Fibroblast of skin of right biceps (primary cell): ENCODE results near the gene TSPAN18.

Experiments used
- DNase-seq: peaks from one replicate; pipeline ENCODE4 v3.0.0-alpha.2; 2013

The TSPAN18 gene

DNA sequence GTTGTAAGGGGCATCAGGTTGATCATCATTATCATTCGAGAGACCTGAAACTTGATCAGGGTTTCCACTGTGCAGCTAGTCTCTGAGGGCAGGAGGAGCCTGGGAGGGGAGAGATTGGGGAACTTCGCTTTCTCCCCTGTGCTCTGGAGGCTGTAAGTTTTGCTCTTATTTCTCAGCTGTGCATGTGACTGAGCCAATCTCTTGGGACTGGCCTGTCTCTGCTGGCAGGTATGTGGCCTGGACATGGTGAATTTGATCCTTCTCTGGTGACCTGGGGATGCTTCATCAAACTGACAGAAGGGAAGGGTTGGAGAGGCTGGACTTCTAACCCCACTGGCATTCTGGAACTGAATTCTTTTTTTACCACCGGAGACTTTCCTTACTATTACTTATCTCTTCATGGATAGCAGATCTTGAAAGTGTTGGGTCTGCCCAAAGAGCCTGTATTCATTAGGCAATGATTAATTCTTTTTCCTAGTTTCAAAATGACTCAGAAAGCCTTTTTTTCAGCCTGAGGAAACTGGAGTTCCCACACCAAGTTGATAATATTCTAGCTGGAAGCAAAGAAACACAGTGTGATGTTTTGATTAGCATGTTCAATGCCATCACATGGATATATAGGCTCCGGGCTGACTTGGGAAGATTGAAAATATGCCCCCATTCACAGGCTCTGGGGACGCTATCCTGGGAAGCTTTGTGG, 36.5 kb downstream of the TSPAN18 start:
- DNase-seq: peak; percentile 64

DNA sequence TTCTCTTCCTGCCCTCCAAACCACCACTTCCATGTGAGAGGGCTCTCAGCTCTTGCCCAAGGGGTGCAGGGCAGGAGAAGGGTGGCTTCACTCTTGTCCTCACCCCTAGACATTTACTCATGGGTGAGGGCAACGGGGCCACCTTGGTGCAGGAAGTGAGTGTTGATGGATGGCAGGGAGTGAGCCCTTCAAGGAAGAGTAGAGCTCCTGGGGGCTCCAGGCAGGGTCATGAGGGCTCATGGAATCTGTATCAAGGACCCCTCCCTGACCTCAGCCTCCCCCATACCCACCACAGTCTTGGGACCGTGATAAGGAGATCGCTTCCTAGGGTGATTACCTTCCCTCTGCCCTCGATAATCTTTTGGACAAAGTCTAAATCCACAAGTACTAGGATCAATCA, 37.8 kb downstream of the TSPAN18 start:
- DNase-seq: no peak

DNA sequence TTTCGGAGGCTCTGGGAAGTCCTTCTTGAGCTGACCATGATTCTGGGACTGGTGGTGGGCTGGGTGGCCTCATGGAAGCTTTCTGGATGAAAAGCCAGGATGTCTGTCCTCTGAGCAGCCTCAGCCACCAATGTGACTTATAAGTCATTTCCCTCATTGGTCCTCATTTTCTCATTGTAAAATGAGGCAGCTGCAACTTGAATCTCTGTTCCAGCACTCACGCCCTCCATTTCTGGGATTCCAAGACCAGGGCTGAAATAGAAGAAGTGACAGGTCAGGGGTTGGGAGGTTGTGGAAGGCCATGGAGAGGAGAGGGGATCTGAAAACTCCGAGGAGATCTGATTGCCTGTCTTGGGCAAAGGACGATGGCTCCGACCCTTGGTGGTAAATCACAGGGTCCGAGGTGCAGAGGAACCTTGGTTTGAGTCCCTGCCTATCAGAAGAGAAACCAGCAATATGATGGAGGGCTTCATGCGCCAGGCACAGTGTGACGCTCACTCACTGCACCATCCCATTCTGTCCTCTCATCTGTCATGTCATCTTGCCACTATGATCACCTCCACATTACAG, 38.3 kb downstream of the TSPAN18 start:
- no peak for DNase-seq

DNA sequence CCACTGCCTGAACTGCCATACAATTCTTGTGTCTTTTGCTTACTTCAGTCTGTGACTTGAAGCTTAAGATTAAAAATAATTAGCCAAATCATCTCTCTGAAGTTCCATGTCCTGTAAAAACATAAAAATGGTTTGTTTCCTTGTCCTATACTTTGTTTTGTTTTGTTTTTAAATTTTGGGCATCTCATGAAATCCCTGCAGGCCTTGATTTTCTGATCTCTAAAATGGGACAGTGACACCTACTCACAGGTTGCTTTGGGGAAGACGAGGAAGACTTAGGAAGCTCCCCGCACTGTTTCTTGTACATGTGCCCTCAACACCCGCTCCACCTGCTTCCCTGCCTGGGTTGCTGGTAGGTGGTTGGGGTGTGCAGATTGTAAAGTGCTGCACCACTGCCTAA, 38.9 kb downstream of the TSPAN18 start:
- no peak for DNase-seq

DNA sequence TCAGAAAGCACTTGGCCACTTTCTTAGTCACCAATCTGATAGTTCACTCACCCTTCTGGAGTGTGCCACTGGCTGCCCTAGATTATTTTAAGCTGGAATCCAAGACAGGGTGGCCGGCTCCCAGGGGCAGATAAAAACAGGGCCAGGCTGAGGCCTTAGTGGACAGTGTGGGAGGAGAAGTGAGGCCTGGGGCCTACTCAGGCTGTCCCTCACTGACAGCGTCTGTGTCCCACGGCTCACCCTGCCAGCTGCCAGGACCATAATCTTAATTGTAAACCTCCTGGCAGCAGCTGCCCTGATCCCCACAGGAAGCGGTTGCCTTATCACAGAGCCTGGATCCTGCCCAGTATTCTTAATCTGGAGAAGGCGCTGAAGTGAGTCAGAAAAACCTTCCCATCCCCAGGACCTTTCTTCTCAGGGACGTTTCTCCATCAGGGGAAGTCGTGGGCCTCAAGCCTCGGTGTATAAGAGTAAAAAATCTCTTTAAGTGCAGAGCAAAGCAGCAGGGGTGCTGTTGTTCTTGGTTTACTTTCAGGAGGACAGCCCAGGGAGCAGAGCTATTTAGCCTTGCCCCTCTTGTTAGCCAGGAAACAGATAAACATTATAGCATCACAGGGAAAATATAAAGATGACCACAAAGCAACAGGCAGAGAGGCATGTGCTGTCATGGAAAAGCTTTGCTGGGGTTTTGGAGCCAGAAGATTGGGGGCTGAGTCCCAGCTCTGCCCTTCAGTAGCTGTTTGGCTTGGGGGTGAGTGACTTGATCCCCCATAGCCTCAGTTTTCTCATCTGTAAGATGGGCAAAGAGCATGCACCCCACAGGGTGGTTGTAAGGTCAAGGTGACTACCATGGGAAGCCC, 39.6 kb downstream of the TSPAN18 start:
- DNase-seq: peak; percentile 87

DNA sequence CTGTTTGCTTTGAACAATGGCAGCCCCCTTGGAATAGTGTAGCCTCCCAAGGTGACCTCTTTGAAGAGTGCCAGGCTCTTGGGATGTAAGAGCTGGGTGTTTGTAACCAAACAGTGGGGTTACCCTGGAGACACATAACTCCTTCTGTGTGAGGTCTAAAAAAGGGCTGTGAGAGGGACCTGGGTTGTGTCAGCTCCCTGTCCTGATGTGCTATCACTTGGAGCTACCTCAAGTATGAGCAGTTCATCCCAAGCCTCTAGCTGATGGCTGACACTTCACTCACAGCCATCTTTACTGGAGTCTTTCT, 40.2 kb downstream of the TSPAN18 start:
- peak; percentile 51 for DNase-seq

DNA sequence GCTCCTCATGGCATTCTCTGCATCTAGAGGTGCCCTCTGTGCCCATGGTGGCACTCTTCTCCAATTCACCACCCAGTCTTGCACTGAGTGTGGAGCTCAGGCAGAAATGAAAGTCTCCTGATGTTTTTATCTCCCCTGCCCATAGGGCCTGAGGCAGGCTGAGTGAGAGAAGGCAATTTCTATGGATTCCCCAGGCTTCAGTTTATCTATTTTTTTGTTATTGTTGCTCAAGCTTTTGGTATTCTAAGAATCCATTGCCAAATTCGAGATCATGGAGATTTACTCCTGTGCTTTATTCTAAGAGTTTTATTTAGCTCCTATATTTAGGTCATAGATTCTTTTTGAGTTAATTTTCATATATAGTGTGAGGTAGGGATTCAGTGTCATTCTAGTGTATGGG, 40.7 kb downstream of the TSPAN18 start:
- DNase-seq: peak; percentile 70

DNA sequence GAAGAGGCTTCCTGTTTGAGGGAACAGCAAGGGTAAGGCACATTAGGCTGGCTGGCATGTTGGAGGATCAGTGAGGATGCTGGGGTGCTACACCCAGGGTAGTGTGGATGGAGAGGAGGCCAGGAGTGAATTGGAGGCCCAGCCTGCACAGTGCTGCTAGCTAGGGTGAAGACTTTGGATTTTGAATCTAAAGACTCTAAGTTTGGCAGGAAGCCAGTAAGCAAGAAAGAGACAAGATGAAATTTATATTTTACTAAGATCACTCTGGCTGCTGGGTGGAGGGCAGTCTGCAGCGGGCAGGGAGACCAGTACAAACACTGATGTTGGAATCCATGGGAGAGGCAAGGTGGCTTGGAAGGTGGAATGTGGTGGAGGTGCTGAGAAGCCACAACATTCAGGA, 43.6 kb downstream of the TSPAN18 start:
- no peak for DNase-seq

DNA sequence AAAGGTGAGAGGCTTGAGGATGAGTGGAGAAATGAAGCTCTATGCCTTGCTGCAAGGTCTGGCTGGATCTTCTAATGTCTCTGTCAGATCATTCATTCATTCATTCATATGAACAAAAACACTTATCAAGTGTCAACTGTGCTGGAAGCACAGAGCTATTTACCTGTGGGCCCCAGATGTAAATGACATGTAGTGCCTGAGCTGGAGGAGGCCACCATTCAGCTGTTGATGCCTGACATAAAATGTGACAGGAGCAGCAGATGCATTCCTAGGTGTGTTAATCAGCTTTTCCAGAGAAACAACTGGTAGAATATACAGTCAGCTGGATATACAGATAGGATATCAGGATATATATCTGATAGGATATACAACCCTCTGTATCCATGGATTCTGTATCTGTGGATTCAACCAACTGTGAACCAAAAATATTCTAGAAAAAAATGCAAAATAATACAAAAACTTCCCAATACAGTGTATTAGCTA, 44.5 kb downstream of the TSPAN18 start:
- DNase-seq: no peak

DNA sequence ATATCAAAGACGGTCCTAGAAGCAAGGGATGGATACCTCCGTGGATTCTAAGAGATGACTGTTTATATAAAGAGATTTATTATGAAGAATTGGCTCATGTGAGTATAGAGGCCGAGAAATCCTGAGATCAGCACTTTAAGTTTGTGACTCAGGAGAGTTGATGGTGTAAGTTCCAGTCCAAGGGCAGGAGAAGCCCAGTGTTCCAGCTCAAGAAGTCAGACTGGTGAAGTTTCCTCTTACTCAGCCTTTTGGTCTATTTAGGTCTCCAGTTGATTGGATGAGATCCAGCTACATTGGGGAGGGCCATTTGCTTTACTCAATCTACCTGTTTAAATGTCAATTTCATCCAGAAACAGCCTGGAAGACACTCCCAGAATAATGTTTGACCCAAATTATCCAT, 45.1 kb downstream of the TSPAN18 start:
- no peak for DNase-seq

DNA sequence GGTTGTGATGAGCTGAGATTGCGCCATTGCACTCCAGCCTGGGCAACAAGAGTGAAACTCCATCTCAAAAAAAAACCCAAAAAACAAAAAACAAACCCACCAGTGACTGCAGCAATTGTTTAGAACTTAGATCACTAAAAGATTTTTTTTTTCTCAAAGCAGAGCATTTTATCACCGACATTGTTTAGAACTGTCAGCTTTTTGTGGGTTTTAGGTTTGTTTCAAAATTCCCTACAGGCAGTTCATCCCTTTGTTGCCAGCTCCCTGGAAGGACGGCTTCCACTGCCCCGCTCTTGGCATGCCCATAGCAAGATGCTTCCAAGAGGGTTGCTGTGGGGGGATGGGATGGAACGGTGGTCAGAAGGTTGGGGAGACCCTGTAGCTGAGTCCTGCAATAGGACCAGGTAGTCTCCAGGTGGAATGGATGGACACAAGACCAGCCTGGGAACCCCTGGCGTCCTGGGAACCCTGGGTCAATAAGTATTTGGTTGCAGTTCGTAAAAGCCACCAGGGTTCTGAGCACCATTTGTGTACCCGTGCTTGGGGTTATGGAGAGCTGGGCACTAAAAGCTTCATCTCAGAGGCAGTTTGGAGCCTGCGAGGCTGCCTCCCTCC, 46.7 kb downstream of the TSPAN18 start:
- no peak for DNase-seq

DNA sequence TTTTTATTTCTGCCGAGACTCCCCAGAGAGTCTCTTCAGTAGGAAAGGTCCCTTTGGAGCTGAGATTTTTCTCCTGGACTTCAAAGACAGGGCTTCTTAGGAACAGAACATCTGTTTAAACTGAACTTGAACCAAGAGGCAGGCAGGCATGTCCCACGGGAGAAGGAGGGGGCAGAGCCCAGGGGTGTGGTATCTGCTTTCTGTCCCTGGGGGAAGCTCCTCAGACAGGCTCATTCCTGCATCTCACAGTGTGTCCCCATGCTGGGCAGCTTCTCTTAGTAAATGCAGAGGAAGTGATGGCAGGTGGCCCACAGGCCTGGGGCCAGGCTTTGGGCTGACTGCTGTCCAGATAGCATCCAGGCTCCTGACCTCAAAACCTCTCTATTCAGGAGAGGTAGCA, 47.3 kb downstream of the TSPAN18 start:
- DNase-seq: no peak

DNA sequence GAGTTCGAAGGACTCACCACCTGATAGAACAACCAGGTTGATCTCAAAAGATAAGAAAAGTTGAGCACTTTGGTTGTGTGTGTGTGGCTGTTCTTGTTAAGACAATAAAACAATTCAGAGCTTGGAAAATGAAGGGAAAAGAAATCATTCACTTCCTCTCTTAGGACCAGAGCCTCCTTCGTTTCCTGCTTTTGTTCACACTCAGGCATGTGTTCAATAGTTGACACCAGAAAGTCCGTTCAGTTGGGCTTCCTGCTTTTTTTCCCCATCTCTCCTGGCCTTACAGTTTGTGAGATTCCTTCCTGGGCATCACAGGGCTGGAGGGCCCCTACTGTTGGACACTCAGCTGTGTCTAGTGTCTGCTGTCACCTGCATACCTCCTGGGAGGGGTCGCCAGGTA, 48.0 kb downstream of the TSPAN18 start:
- no peak for DNase-seq

DNA sequence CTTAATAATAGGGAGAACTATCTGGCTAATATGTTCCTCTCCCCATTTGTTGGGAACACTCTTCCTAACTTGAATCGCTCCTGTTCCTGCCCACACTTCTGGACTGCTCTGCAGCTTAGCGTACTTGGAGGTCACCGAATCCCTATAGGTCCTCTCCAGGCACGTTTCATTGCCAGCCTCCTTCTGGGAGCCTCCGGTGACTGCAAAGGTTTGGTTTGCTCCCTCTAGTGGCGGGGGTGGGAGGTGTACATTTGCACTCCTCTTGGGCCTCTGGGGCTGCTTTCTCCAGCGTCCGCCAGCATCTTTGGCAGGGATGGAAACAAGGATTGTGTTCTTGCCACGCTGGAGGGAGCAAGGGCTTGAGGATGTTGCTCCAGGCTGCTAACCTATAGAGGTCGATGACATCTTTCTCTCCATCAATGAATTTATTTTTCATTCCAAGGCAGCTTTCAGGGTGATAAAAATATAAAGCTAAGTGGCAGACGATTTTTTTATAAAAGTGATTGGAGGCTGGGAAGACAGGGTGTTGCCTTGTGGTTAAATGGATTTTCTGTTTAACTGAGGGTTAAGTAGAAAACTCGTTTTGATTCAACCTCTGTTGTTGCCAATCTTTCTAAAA, 48.7 kb downstream of the TSPAN18 start:
- peak; percentile 60 for DNase-seq

DNA sequence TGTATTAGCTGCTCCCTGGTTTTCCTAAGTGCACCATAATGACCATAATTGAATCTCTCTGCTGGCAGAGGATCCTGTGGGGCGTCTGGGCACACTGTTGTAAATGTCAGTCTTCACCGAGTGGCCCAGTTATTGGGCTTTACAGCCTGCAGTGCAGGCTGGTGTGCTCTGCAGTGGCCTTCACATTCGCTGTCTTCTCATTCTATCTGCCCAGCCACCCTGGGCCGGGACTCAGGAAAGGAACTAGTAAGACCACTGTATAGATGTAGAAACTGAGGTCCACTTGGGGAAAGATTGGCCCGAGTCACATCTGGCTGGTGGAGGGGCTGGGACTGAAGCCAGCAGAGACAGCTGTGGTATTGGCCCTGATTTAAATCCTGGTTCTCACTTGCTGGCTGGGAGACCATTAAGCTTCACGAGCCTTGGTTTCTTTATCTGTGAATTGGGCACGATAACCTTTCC, 49.3 kb downstream of the TSPAN18 start:
- no peak for DNase-seq

DNA sequence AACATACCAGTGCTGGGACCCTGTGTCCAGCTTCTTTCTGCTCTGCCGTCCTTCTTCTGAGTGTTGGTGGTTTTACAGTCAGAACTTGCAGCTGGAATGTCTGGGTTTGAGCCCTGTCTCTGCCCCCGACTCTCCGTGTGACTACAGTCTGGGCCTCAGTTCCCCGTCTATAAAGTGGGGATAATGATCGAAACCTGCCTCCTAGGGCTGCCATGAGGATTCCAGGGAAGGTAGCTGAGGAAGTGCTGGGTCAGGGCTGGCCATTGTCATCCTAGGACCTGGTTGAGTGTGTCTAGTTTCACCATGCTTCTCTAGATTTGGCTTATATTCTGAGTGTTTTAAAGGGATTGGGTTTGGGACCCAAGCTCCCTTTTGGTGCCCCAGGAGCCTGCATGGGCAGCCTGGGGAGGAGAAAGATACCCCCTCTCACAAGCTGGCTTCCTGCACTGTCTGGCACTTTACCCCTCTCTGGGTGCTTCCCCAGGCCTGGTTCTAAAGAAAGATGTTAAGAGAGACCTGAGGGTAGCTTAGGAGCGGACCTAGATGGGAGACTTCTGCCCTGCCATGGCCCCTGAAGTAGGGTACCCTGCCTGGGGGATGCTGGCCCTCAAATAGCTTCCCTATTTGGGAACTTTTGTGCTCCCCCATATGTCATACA, 49.9 kb downstream of the TSPAN18 start:
- no peak for DNase-seq

DNA sequence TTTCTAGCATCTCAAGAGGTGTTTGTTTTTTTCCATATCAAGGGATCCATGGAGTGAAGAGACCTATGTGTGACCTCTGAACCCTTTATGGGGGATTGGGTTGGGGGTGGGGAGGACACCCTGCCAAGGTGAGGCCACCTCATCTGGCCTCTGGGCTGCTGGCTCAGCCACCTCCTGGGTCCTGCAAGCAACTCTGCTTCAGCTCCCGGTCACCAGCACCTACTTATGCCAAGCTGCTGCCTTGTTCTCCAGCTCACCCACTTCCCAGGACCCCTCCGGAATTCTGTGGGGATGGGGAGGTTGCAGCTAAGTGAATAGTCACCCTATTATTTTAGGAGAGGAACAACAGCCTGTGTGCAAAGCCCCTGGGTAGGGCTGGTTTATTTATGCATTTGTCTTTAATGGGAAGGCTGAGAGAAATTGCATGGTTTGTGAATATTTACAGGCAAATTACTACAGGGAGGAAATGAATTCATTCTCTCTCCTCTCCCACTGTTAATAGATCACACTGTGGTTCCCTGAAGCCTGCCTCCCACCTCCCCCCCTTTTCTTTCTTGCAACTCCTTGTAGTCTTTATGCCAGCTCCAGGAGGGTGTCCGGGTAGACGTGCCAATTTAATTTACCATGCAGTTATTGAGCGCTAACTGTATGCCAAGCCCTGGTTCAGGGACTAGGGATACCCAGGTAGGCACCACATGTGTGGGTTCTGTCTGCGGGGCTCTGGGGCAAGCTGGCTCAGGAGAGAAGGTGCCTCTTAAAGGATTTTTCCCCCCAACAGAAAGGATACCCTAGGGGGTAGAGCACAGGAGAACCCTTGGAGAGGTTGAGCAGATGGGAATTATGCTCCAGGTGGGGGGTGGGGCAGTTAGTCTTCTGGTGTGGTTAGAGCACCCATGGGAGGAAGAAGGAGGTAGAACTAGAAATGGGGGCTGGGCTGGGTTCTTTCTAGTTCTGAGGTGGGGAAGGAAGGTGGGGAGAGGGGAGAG, 50.7 kb downstream of the TSPAN18 start:
- no peak for DNase-seq

DNA sequence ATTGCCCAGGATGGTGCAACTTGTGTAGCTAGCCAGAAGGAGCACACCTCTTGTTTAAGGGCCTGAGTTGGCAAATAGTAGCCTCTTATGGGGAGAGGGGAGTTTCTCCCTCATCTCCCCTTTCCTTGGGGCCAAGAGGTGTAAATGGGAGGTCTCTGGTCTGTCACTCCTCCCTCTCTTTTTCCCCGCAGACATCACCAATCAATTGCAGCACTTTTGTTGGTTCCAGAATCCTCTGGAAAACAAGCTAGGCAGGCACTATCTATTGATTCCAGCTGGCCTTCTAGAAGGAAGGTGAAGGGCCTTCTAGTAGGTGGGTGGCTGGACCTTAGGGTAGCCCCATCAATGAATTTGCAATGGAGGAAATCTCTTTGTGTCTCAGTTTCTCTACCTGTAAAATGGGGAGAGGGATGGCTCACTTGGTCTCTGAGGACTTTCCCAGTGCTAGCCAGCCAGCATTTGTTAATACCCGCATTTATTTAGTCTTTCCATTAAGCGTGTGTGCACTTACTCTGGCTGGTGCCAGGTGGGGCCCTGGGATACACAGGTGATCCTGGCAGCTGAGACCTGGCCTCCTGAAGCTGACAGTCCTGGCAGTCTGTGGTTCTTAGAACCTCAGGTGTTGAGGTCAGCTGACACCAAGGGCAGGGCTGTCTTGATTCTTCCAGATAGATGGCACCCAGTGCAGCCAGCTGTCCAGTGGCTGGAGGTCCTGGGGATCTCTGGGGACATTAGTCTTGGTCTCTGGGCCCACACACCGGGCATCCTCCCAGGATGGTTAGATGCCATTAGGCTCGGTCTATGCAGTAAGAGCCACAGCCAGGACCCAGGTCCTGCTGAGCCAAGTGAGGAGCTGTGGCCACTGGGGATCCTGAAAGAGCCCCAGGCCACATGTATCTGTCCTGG, 51.7 kb downstream of the TSPAN18 start:
- DNase-seq: no peak

DNA sequence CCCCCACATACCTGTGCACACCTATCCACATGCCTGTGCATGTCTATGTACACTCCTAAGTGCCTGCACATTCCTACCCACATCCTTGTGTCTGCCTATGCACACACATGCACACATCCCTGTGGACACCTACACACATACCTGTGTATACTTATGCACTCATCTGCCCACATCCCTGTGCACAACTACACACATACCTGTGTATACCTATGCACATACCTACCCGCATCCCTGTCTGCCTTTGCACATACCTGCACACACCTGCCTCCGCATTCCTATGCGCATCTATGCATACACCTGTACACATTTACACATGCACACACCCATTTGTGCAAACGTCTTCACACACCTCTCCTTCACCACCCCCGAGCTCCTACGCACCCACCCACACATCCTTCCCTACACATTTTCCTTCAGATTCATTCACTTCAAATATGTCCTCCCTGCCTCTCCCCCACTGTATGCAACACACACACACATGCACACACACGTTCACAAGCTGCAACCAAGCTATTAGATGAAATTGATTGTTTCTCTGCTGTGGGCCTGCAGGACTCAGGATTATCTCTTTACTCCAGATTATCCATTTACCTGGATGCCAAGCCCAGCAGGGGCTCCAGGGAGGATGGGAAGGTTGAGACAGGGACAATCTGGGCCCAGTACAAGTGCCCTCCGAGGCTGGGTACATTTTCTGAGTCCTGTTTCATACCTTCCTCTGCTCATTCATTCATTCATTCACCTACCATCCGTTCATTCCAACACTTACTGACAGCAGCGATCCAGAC, 53.2 kb downstream of the TSPAN18 start:
- DNase-seq: no peak
